Stimulated activated CD8-positive, alpha-beta memory T cell treated with anti-CD3 and anti-CD28 coated beads, Interleukin-12 subunit alpha, Interleukin-12 subunit beta, amount 100 ng/mL, for 24 hours (primary cell): ENCODE data around the gene CHRNE.
"Not testable (repeated sequence)": the region's sequence is repeated elsewhere in the genome, so short reads cannot be mapped to it uniquely, and the experiment has no call there.

Source experiments
- DNase-seq: peaks from one replicate; pipeline ENCODE4 v3.0.0-alpha.2; 2020; ENCODE audit errors: extremely low read depth

CHRNE gene

DNA sequence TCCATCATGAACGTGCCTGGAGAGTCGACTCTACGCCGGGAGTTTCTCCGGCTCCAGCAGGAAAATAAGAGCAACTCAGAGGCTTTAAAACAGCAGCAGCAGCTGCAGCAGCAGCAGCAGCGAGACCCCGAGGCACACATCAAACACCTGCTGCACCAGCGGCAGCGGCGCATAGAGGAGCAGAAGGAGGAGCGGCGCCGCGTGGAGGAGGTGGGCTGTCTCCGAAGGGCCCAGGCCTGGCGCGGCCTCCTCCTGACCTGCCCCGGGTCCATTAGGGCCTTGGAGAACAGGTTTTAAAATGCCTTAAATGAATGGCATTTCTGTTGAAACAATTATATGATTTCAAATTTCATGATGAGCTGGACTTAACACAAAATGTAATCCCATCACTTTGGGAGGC is 15.3 kb downstream of the CHRNE start:
- DNase-seq: no peak

- DNase-seq: no peak
Observed at GRCh38 chr17:4886830-4887229, 16.1 kb downstream of the CHRNE start.

- DNase-seq: no peak
Observed at GRCh38 chr17:4884489-4884888, 18.4 kb downstream of the CHRNE start.

DNA sequence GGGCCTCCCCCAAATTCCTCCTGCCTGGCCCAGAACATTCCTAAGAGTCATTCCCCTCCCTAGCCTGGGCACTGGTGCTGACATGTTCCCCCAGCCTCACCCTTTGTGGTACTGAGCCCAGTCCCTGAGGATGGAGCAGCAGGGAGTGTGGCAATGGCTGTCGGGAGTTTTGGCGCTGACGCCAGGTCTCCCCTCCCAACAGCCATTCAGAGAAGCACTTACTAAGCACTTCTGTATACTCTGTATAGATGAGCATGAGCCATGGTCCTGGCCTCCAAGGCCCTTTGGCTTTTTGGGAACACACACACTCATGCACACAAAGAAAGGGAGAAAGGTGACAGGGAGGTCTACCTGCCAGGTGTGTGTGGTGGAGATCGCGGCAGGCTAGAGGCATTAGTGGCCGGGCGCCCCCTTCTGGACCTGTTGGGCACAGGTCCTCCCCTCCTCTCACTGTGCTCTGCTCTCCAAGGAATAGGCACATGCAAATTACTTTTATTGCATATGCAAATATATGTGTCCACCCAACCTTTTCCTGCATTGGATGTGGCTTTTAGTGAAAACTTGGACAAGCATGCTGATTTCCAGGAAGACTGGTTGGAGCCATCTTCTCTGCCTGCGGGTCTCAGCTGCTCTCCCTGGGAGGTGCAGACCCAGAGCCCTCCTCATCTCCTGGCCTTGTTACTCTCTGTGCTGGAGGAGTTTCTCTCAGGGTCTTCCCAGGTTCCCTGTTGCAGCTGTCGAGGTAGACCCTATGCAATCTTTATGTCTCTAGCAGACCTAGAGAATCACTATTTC is 20.9 kb downstream of the CHRNE start:
- no peak for DNase-seq

GRCh38 chr17:4880857-4881256 is 22.0 kb downstream of the CHRNE start:
- DNase-seq: no peak

- no peak for DNase-seq
Observed at GRCh38 chr17:4879601-4880000, 23.3 kb downstream of the CHRNE start.

DNA sequence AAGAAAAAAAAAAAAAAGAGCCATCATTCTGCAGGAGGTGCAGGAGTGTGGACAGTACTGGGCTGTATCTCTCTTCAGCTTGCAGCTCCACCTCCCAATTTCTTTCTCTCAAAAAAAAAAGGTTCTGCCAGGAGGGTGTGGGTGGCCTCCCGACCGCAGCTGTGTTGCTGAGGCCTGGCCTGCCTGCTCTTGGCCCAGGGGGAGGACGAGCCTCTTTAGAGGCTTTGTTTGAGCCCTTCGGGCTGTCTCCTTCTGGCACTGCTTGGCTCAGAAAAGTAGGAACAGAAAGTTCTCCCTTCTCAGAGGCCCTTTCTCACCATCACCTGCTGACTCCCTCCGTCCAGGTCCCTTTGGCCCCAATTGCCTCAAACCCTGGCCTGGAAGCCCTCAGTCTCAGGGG is 25.8 kb downstream of the CHRNE start:
- no peak for DNase-seq

GRCh38 chr17:4872786-4873185 is 30.1 kb downstream of the CHRNE start:
- no peak for DNase-seq

- no peak for DNase-seq
Observed at GRCh38 chr17:4870855-4871254, 32.0 kb downstream of the CHRNE start.

GRCh38 chr17:4869058-4869998 is 33.6 kb downstream of the CHRNE start:
- not testable (repeated sequence) for DNase-seq

- not testable (repeated sequence) for DNase-seq
Observed at GRCh38 chr17:4867535-4867934, 35.4 kb downstream of the CHRNE start.

- DNase-seq: no peak
Observed at GRCh38 chr17:4863321-4863720, 39.6 kb downstream of the CHRNE start.

- DNase-seq: no peak
Observed at GRCh38 chr17:4862720-4863119, 40.2 kb downstream of the CHRNE start.

DNA sequence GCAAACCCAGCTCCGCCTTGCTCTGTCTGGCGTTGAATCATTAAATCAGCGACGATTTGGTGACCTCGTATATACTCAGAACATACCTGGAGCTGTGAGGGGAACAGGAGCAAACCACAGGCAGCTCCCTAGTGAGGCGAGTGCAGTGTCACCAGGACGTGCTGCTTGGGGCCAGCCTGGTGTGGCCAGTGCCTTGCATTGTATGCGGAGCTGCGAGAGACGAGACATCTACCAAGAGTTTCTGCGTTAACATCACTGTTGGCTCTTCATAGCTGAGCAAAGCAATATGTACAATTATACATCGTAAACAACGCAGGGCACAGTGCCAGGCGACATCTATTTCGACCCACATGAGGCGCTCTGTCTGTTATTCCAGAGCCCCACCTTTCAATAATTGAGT is 41.8 kb downstream of the CHRNE start:
- no peak for DNase-seq

DNA sequence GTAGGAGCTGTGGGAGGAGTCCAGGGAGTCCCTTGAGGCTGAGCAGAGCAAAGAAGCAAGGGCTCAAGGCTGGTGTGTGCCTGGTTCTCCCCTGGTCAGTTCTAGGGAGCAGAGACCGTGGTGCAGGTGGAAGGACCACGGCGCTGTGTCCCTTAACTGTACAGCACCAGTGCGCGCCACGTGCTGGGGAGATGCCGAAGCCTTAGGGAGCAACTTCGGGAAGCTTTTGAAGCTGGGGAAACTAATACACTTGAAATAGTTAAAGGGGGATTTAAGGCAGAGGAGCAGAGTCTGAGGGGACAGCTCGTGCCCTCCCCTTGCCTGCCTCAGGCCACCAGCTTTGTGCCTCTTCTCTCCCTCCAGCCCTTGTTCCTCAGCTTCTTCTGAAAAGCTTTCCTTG is 42.2 kb downstream of the CHRNE start:
- DNase-seq: no peak

DNA sequence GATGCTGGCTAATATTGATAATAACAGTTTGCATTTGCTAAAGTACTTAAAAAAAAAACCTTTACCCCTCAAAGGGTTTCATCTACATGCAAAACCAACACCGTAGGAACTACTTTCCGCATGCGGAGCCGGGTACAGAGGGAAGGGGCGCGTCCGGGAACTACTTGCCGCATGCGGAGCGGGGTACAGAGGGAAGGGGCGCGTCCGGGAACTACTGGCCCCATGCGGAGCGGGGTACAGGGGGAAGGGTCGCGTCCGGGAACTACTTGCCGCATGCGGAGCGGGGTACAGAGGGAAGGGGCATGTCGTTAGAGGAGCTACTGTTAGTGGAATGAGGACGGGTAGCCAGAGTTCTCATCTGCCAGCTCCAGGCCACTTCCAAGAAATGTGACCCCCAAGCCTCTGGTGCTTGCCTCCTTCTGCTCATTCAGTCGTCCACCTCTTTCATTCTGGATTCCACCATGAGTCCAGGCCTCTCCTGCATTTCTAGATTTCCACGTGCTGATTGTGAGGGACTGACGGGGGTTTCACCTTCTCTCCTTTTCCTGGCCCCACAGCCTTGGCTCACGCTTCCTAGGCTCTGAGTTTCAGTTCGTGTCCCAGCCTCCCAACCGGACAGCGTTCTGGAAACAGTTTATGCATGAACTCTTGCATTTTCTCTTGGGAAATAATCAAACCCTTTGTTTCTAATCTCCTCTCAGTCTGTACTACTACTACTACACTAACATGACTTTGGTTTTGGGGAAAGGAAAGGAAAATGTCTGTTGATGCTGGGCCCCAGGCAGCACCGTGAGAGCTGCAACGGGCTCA is 42.9 kb downstream of the CHRNE start:
- DNase-seq: no peak

- DNase-seq: no peak
Observed at GRCh38 chr17:4858882-4859260, 44.0 kb downstream of the CHRNE start.

DNA sequence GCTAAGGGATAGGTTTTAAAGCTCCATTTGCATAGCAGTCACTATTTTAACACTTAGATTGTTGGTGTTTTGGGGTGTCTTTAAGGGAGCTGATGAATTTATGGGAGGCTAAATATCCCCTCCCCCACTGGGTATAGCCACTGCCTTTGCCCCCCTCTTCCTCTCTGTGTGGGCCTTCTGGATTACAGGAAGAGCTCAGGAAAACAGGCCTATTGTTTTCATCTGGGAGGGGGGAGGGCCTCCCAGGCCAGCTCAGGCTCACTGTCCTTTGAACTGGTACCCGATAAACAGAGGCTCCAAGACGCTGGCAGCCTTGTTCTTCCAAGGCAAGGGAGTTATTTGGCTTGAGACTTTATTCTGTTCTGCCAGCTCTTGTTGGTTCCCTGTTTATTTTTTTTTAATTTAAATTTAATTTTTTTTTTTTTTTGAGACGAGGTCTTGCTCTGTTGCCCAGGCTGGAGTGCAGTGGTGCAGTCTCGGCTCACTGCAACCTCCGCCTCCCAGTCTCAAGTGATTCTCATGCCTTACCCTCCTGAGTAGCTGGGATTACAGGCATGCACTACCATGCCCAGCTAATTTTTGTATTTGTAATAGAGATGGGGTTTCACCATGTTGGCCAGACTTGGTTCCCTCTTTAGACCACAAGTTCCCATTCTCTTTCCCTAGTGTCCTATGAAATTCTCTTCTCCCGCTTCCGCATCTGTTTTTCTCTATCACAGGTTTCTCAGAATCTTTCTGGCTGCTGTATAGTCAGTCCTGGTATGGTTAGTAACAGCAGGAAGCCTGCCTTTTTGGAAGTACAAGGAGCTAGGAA is 44.6 kb downstream of the CHRNE start:
- no peak for DNase-seq

GRCh38 chr17:4857347-4857746 is 45.6 kb downstream of the CHRNE start:
- DNase-seq: not testable (repeated sequence)

GRCh38 chr17:4856937-4857314 is 46.0 kb downstream of the CHRNE start:
- no peak for DNase-seq

GRCh38 chr17:4856271-4856936 is 46.5 kb downstream of the CHRNE start:
- DNase-seq: no peak
